GM21515 (cell line): Measurements from ENCODE around the gene CWH43.
A peak's percentile ranks its signal among the peaks of the same experiment; 100 is the strongest.
"Not testable (repeated sequence)": the region's sequence is repeated elsewhere in the genome, so short reads cannot be mapped to it uniquely, and the experiment has no call there.

Experiments used
- ATAC-seq: cut with Tn5 transposase; IDR thresholded peaks from one replicate; pipeline ENCODE4 v1.9.1; 2021; ENCODE audit not compliant: unreplicated experiment

Gene CWH43

GRCh38 chr4:49096215-49096614 lies 110.1 kb downstream of the CWH43 start:
- not testable (repeated sequence) for ATAC-seq

DNA sequence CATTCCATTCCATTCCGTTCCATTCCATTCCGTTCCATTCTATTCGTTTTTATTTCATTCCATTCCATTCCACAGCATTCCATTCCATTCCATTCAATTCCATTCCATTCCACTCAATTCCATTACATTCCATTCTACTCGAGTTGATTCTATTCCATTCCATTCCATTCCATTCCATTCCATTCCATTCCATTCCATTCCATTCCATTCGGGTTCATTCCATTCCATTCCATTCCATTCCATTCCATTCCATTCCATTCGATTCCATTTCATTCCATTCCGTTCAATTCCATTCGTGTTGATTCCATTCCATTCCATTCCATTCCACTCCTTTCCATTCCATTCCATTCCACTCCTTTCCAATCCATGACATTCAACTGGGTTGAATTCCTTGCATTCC lies 110.6 kb downstream of the CWH43 start:
- ATAC-seq = peak; percentile 34

GRCh38 chr4:49097071-49097470 lies 111.0 kb downstream of the CWH43 start:
- ATAC-seq = not testable (repeated sequence)

DNA sequence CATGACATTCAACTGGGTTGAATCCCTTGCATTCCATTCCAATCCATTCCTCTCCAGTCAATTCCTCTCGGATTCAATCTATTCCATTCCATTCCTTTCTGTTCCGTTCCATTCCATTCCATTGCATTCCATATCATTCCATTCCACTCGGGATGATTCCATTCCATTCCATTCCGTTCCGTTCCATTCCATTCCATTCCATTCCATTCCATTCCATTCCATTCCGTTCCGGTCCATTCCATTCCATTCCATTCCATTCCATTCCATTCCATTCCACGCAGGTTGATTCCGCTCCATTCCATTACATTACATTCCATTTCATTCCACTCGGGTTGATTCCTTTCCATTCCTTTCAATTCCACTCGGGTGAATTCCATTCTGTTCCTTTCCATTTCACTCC lies 111.4 kb downstream of the CWH43 start:
- not testable (repeated sequence) for ATAC-seq

DNA sequence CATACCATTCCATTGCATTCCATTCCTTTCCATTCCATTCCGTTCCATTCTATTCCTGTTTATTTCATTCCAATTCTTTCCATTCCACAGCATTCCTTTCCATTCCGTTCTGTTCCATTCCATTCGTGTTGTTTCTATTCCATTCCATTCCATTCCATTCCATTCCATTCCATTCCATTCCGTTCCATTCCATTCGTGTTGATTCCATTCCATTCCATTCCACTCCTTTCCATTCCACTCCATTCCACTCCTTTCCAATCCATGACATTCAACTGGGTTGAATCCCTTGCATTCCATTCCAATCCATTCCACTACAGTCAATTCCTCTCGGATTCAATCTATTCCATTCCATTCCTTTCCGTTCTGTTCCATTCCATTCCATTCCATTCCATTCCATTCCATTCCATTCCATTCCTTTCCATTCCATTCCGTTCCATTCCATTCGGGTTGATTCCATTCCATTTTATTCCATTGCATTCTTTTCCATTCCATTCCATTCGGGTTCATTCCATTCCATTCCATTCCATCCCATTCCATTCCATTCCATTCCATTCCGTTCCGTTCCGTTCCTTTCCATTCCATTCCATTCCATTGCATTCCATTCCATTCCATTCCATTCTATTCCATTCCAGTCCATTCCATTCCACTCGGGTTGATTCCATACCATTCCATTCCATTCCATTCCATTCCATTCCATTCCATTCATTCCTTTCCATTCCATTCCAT lies 112.1 kb downstream of the CWH43 start:
- ATAC-seq = not testable (repeated sequence)

DNA sequence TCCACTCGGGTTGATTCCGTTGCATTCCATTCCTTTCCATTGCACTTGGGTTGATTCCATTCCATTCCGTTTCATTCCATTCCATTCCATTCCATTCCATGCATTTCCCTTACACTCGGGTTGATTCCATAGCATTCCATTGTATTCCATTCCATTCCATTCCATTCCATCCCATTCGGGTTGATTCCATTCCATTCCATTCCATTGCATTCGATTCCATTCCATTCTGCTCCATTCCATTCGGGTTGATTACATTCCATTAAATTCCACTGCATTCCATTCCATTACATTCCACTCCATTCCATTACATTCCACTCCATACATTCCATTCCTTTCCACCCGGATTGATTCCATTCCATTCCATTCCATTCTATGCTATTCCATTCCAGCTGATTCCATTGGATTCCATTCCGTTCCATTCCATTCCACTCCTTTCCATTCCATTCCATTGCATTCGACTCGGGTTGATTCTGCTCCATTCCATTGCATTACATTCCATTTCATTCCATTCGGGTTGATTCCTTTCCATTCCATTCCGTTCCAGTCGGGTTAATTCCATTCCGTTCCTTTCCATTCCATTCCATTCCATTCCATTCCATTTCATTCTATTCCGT lies 113.9 kb downstream of the CWH43 start:
- not testable (repeated sequence) for ATAC-seq

DNA sequence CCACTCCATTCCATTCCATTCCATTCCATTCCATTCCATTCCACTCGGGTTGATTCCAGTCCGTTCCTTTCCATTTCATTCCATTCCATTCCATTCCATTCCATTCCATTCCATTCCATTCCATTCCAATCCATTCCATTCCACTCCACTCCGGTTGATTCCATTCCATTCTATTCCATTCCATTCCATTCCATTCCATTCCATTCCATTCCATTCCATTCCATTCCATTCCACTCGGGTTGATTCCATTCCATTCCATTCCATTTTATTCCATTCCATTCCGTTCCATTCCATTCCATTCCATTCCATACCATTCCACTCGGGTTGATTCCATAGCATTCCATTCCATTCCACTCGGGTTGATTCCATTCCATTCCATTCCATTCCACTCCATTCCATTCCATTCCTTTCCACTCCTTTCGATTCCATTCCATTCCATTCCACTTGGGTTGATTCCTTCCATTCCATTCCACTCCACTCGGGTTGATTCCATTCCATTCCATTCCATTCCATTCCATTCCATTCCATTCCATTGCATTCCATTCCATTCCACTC lies 116.3 kb downstream of the CWH43 start:
- peak; percentile 36 for ATAC-seq

- peak; percentile 22 for ATAC-seq
Observed at GRCh38 chr4:49103436-49104136, 117.5 kb downstream of the CWH43 start.

- ATAC-seq = not testable (repeated sequence)
Observed at GRCh38 chr4:49104231-49104930, 118.3 kb downstream of the CWH43 start.

DNA sequence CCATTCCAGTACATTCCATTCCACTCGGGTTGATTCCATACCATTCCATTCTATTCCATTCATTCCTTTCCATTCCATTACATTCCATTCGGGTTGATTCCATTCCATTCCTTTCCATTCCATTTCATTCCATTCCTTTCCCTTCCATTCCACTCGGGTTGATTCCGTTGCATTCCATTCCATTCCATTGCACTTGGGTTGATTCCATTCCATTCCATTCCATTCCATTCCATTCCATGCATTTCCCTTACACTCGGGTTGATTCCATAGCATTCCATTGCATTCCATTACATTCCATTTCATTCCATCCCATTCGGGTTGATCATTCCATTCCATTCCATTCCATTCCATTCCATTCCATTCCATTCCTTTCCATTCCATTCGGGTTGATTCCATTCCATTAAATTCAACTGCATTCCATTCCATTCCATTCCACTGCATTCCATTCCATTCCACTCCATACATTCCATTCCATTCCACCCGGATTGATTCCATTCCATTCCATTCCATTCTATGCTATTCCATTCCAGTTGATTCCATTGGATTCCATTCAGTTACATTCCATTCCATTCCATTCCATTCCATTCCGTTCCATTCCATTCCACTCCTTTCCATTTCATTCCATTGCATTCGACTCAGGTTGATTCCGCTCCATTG lies 119.3 kb downstream of the CWH43 start:
- ATAC-seq = not testable (repeated sequence)

- not testable (repeated sequence) for ATAC-seq
Observed at GRCh38 chr4:49107262-49107661, 121.2 kb downstream of the CWH43 start.

DNA sequence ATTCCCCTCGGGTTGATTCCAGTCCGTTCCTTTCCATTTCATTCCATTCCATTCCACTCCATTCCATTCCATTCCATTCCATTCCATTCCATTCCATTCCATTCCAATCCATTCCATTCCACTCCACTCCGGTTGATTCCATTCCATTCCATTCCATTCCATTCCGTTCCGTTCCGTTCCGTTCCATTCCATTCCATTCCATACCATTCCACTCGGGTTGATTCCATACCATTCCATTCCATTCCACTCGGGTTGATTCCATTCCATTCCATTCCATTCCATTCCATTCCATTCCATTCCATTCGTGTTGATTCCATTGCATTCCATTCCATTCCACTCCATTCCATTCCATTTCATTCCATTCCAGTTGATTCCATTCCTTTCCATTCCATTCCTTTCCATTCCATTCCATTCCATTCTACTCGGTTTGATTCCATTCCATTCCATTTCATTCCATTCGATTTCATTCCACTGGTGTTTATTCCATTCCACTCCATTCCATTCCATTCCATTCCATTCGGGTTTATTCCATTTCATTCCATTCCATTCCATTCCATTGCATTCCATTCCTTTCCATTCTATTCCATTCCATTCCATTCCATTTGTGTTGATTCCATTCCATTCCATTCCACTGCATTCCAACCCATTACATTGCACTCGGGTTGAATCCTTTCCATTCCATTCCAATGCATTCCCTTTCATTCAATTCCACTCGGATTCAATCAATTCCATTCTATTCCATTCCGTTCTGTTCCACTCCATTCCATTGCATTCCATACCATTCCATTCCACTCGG lies 122.3 kb downstream of the CWH43 start:
- ATAC-seq = peak; percentile 42

DNA sequence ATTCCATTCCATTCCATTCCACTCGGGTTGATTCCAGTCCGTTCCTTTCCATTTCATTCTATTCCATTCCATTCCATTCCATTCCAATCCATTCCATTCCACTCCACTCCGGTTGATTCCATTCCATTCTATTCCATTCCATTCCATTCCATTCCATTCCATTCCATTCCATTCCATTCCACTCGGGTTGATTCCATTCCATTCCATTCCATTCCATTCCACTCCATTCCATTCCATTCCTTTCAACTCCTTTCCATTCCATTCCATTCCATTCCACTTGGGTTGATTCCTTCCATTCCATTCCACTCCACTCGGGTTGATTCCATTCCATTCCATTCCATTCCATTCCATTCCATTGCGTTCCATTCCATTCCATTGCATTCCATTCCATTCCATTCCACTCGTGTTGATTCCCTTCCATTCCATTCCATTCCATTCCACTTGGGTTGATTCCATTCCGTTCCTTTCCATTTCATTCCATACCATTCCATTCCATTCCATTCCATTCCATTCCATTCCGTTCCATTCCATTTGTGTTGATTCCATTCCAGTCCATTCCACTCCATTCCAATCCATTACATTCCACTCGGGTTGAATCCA lies 123.6 kb downstream of the CWH43 start:
- ATAC-seq = peak; percentile 38

GRCh38 chr4:49110579-49110978 lies 124.5 kb downstream of the CWH43 start:
- ATAC-seq = peak; percentile 54
